ENCODE data around the gene COQ10A. TPM values are rescaled to one million over a fixed set of nuclear protein-coding genes. Genes with fewer than 3 reads are reported as not detected.

Gene COQ10A
- total and polyA plus RNA-seq, 9 of the 15 experiments (the other 6 are each of a cell fraction or from before 2014, with no cell fraction given) = 3.1 to 26.4 (median 12.7) TPM

DNA sequence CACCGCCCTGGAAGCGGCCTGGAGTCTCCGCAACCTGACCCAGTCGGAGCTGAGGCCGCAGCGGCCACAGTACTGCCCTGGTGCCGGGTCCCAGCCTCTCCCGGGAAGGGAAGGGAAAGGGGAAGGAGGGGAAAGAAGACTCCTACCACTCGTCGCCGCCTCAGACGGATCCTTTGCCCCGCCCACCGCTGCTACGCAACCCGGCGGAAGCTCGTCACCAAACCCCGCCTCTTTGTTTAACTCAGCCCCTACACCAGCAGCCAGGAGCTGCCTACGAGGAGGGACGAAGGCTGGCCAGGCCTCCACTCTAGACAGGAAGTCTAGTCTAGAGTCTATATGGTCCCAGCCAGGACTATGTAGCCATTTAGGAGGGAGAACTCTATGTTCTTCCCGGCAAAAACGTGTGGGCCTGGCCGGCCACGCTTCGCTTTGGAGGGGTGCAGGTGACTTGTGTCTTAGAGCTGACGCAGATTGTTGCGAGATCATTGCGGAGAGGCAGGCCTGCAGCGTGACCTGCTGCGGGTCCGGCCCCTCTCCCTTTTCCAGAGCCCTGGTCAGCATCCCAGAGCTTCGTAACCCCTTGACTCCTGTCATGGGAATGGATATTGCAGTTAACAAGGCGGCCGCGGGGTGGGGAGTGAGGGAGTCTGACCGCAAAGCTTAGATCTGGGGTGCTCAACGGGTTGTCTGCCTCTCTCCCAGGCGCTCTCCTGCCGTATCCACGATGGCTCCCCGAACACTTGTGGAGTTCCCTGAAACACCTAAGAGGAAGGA, 44.8 kb upstream of the COQ10A start, which contains the start of gene RNF41 (continued):
- peak in 1 of 2 experiments; percentile 30; a peak in 2 of 4 replicates for TF ChIP-seq HDAC1 (IDR thresholded peaks at IDR 0.05)
- 0 out of 2 replicates have a peak, but pooled peaks have one; percentile 12 for TF ChIP-seq MYNN (IDR thresholded peaks at IDR 0.05)
- TF ChIP-seq MYNN (CRISPR knock-in tag; IDR thresholded peaks at IDR 0.05) = no peak
- peak; percentile 80; the same call in 1 of the 2 replicates for TF ChIP-seq FOXP1 (CRISPR knock-in tag; IDR thresholded peaks at IDR 0.05)
- peak; percentile 69 for TF ChIP-seq SP1 (CRISPR knock-in tag; IDR thresholded peaks at IDR 0.05)
- peak; percentile 83 for TF ChIP-seq SAP30 (IDR thresholded peaks at IDR 0.05; ENCODE audit: borderline replicate concordance, insufficient read depth, low read depth, low read length, poor library complexity, severe bottlenecking)
- peak; percentile 91 for TF ChIP-seq CREM (IDR thresholded peaks at IDR 0.05; ENCODE audit: low read depth)
- TF ChIP-seq GTF2F1 (IDR thresholded peaks at IDR 0.05; ENCODE audit: low read depth, low read length) = 0 out of 2 replicates have a peak, but pooled peaks have one; percentile 40
- TF ChIP-seq RNF2 (IDR thresholded peaks at IDR 0.05) = peak; percentile 47; the same call in 1 of the 2 replicates
- TF ChIP-seq, protein P1, sequence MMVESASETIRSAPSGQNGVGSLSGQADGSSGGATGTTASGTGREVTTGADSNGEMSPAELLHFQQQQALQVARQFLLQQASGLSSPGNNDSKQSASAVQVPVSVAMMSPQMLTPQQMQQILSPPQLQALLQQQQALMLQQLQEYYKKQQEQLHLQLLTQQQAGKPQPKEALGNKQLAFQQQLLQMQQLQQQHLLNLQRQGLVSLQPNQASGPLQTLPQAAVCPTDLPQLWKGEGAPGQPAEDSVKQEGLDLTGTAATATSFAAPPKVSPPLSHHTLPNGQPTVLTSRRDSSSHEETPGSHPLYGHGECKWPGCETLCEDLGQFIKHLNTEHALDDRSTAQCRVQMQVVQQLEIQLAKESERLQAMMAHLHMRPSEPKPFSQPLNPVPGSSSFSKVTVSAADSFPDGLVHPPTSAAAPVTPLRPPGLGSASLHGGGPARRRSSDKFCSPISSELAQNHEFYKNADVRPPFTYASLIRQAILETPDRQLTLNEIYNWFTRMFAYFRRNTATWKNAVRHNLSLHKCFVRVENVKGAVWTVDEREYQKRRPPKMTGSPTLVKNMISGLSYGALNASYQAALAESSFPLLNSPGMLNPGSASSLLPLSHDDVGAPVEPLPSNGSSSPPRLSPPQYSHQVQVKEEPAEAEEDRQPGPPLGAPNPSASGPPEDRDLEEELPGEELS (CRISPR knock-in tag; IDR thresholded peaks at IDR 0.05; ENCODE audit: borderline replicate concordance) = peak; percentile 35; the same call in 1 of the 2 replicates
- TF ChIP-seq, protein P2, sequence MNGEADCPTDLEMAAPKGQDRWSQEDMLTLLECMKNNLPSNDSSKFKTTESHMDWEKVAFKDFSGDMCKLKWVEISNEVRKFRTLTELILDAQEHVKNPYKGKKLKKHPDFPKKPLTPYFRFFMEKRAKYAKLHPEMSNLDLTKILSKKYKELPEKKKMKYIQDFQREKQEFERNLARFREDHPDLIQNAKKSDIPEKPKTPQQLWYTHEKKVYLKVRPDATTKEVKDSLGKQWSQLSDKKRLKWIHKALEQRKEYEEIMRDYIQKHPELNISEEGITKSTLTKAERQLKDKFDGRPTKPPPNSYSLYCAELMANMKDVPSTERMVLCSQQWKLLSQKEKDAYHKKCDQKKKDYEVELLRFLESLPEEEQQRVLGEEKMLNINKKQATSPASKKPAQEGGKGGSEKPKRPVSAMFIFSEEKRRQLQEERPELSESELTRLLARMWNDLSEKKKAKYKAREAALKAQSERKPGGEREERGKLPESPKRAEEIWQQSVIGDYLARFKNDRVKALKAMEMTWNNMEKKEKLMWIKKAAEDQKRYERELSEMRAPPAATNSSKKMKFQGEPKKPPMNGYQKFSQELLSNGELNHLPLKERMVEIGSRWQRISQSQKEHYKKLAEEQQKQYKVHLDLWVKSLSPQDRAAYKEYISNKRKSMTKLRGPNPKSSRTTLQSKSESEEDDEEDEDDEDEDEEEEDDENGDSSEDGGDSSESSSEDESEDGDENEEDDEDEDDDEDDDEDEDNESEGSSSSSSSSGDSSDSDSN (IDR thresholded peaks at IDR 0.05; ENCODE audit: borderline replicate concordance in 1 of 2, low read depth in 2 of 2, low read length in 2 of 2) = peak in 1 of 2 experiments; percentile 77; a peak in 1 of 4 replicates
- TF ChIP-seq RFX7 (CRISPR knock-in tag; IDR thresholded peaks at IDR 0.05) = no peak
- TF ChIP-seq, protein P3, sequence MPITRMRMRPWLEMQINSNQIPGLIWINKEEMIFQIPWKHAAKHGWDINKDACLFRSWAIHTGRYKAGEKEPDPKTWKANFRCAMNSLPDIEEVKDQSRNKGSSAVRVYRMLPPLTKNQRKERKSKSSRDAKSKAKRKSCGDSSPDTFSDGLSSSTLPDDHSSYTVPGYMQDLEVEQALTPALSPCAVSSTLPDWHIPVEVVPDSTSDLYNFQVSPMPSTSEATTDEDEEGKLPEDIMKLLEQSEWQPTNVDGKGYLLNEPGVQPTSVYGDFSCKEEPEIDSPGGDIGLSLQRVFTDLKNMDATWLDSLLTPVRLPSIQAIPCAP (CRISPR knock-in tag; IDR thresholded peaks at IDR 0.05; ENCODE audit: borderline replicate concordance) = 0 out of 2 replicates have a peak, but pooled peaks have one; percentile 33
- no peak; the same call in 1 of the 2 replicates for TF ChIP-seq ZNF212 (CRISPR knock-in tag; IDR thresholded peaks at IDR 0.05)
- TF ChIP-seq, protein P4, sequence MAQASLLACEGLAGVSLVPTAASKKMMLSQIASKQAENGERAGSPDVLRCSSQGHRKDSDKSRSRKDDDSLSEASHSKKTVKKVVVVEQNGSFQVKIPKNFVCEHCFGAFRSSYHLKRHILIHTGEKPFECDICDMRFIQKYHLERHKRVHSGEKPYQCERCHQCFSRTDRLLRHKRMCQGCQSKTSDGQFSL (CRISPR knock-in tag; IDR thresholded peaks at IDR 0.05) = peak; percentile 47; the same call in 1 of the 2 replicates
- TF ChIP-seq, protein P4 (tag; IDR thresholded peaks at IDR 0.05) = no peak

Data from K562 (cell line).